Vagina (tissue), 2 donors: ENCODE data around the gene OSGIN1. TPM values are rescaled to one million over a fixed set of nuclear protein-coding genes. Genes with fewer than 3 reads are reported as not detected.

Experiments
- DNase-seq, 2 donors: peaks; one replicate each; pipeline ENCODE4 v3.0.0-alpha.2; 2017; ENCODE audit errors: extremely low spot score in 2 of 2
- H3K27ac ChIP-seq: fragments of 200-600 bp; sonication (generic); one replicate; pipeline ENCODE4 v1.5.1; 2019
- H3K27me3 ChIP-seq: fragments of 200-600 bp; sonication (generic); one replicate; pipeline ENCODE4 v1.5.1; 2019
- H3K36me3 ChIP-seq, 2 donors: fragments of 200-600 bp; sonication (generic); one replicate each; pipeline ENCODE4 v1.5.1; 2017 to 2019
- H3K4me1 ChIP-seq: fragments of 200-600 bp; sonication (generic); one replicate; pipeline ENCODE4 v1.5.1; 2019
- H3K4me3 ChIP-seq, 2 donors: fragments of 200-600 bp; sonication (generic); 1 replicate in 1 of 2; 2 replicates in 1 of 2; pipeline ENCODE4 v1.5.1; 2016 to 2019
- H3K9me3 ChIP-seq: fragments of 200-600 bp; sonication (generic); one replicate; pipeline ENCODE4 v1.5.1; 2019
- CTCF ChIP-seq, 3 experiments: fragments of 450-650 bp in 2 of 3; fragments of 200-600 bp in 1 of 3; sonication (generic) in 1 of 3; IDR thresholded peaks; one replicate each; pipeline ENCODE4 v1.5.1; 2017 to 2019; ENCODE audit warnings: antibody characterized with exemption in 3 of 3, mild to moderate bottlenecking in 2 of 3, moderate library complexity in 2 of 3
- POLR2A ChIP-seq, 2 donors: fragments of 450-650 bp; IDR thresholded peaks; one replicate each; pipeline ENCODE4 v1.6.1; 2017; ENCODE audit warnings: antibody characterized with exemption in 2 of 2, mild to moderate bottlenecking in 2 of 2, moderate library complexity in 2 of 2
- POLR2AphosphoS5 ChIP-seq, 2 donors: sonication (generic); formaldehyde crosslinking; IDR thresholded peaks; one replicate each; pipeline ENCODE4 v1.9.0; 2017; ENCODE audit warnings: antibody characterized with exemption in 2 of 2, mild to moderate bottlenecking in 2 of 2, low read depth in 1 of 2; ENCODE audit not compliant: insufficient read depth in 1 of 2
- intact Hi-C: fragments of 100-400 bp; cut with DNase I; formaldehyde crosslinking; loops from one replicate; pipeline ENCODE4 v1.15.1; 2023
- total RNA-seq: library from RNA; depleted of rRNA; stranded (reverse); fragments of >200 nt; gene quantifications from one replicate; pipeline ENCODE4 v1.2.3, GENCODE V29; 2016

Gene OSGIN1
- total RNA-seq, 1 donor from 2014 or later: 6.4 TPM

GRCh38 chr16:83973581-83974385, 20.7 kb downstream of the OSGIN1 start:
- DNase-seq: no peak
- H3K27ac ChIP-seq: no peak overlapping the region
- TF ChIP-seq POLR2AphosphoS5 (IDR thresholded peaks at IDR 0.05; ENCODE audit: insufficient read depth in 1 of 2, low read depth in 1 of 2): no peak
- TF ChIP-seq CTCF (IDR thresholded peaks at IDR 0.05): no peak
- no peak for TF ChIP-seq POLR2A (IDR thresholded peaks at IDR 0.05)
- intact Hi-C loops: no loop called here
- no peaks in the 10 kb centered on the region for H3K4me1 ChIP-seq
- H3K36me3 ChIP-seq: no peaks in the 10 kb centered on the region
- H3K27me3 ChIP-seq: no peaks in the 10 kb centered on the region
- no peak overlapping the region for H3K4me3 ChIP-seq
- no peaks in the 10 kb centered on the region for H3K9me3 ChIP-seq

GRCh38 chr16:83974475-83974874, 21.4 kb downstream of the OSGIN1 start:
- H3K4me1 ChIP-seq: no peaks in the 10 kb centered on the region
- no peaks in the 10 kb centered on the region for H3K36me3 ChIP-seq
- H3K4me3 ChIP-seq: no peak overlapping the region
- DNase-seq: no peak
- no peaks in the 10 kb centered on the region for H3K9me3 ChIP-seq
- H3K27me3 ChIP-seq: no peaks in the 10 kb centered on the region
- intact Hi-C loops: no loop called here
- no peak for TF ChIP-seq POLR2A (IDR thresholded peaks at IDR 0.05)
- no peak for TF ChIP-seq CTCF (IDR thresholded peaks at IDR 0.05)
- no peak for TF ChIP-seq POLR2AphosphoS5 (IDR thresholded peaks at IDR 0.05; ENCODE audit: insufficient read depth in 1 of 2, low read depth in 1 of 2)
- H3K27ac ChIP-seq: no peak overlapping the region

- Histone ChIP-seq H3K27me3 (no peaks in the 10 kb centered on the region), H3K9me3 (no peaks in the 10 kb centered on the region), H3K4me3 (no peak overlapping the region), H3K36me3 (no peaks in the 10 kb centered on the region), H3K27ac (no peak overlapping the region), H3K4me1 (no peaks in the 10 kb centered on the region)
- TF ChIP-seq POLR2A (IDR thresholded peaks at IDR 0.05): no peak
- TF ChIP-seq POLR2AphosphoS5 (IDR thresholded peaks at IDR 0.05; ENCODE audit: insufficient read depth in 1 of 2, low read depth in 1 of 2): no peak
- no peak for TF ChIP-seq CTCF (IDR thresholded peaks at IDR 0.05)
- DNase-seq: no peak
- intact Hi-C loops: no loop called here
Observed at GRCh38 chr16:83975590-83976260, 22.7 kb downstream of the OSGIN1 start.

- Histone ChIP-seq H3K4me1 (no peaks in the 10 kb centered on the region), H3K27ac (no peak overlapping the region), H3K27me3 (no peaks in the 10 kb centered on the region), H3K36me3 (no peaks in the 10 kb centered on the region), H3K4me3 (no peak overlapping the region), H3K9me3 (no peaks in the 10 kb centered on the region)
- DNase-seq: no peak
- intact Hi-C loops: no loop called here
- TF ChIP-seq POLR2AphosphoS5 (IDR thresholded peaks at IDR 0.05; ENCODE audit: insufficient read depth in 1 of 2, low read depth in 1 of 2): no peak
- TF ChIP-seq POLR2A (IDR thresholded peaks at IDR 0.05): no peak
- no peak for TF ChIP-seq CTCF (IDR thresholded peaks at IDR 0.05)
Observed at GRCh38 chr16:83977056-83977815, 24.2 kb downstream of the OSGIN1 start.
